ENCODE results near the gene CAMTA1. TPM values are rescaled to one million over a fixed set of nuclear protein-coding genes. Genes with fewer than 3 reads are reported as not detected.

CAMTA1 gene
- total and polyA plus RNA-seq, 2 experiments from 2014 or later = 89.0 to 145 TPM

GRCh38 chr1:7636795-7637526, 851.7 kb downstream of the CAMTA1 start:
- Histone ChIP-seq H3K4me1 (ENCODE audit: insufficient read depth) (no peaks in the 10 kb centered on the region), H4K20me1 (ENCODE audit: insufficient read depth, poor library complexity, severe bottlenecking) (no peaks in the 10 kb centered on the region), H3K36me3 (replicated peaks; ENCODE audit: insufficient read depth, low read depth) (no peaks in the 10 kb centered on the region), H3K27ac (no peak overlapping the region), H3K27me3 (no peaks in the 10 kb centered on the region), H3K9me2 (replicated peaks; ENCODE audit: insufficient read depth) (no peaks in the 10 kb centered on the region), H2AFZ (no peak overlapping the region), H3K9me3 (ENCODE audit: low read depth) (no peaks in the 10 kb centered on the region), H3K4me2 (no peak overlapping the region), H3K79me2 (no peaks in the 10 kb centered on the region), H3K4me3 (no peak overlapping the region)
- WGBS (ENCODE audit: low lambda C conversion rate, missing lambda C conversion rate) = 83% methylated on average over 13 of the region's 16 CpGs
- no peak for TF ChIP-seq EZH2phosphoT487 (IDR thresholded peaks at IDR 0.05; ENCODE audit: low read depth, severe bottlenecking, unreplicated experiment)
- TF ChIP-seq EZH2 (IDR thresholded peaks at IDR 0.05; ENCODE audit: borderline replicate concordance) = no peak
- no peak for TF ChIP-seq CTCF (IDR thresholded peaks at IDR 0.05; ENCODE audit: poor library complexity)
- DNase-seq (ENCODE audit: low spot score) = no peak

- 71% methylated on average over 8 of the region's 8 CpGs for WGBS (ENCODE audit: low lambda C conversion rate, missing lambda C conversion rate)
These were observed 852.8 kb downstream of the CAMTA1 start for GRCh38 chr1:7638078-7638477.

DNA sequence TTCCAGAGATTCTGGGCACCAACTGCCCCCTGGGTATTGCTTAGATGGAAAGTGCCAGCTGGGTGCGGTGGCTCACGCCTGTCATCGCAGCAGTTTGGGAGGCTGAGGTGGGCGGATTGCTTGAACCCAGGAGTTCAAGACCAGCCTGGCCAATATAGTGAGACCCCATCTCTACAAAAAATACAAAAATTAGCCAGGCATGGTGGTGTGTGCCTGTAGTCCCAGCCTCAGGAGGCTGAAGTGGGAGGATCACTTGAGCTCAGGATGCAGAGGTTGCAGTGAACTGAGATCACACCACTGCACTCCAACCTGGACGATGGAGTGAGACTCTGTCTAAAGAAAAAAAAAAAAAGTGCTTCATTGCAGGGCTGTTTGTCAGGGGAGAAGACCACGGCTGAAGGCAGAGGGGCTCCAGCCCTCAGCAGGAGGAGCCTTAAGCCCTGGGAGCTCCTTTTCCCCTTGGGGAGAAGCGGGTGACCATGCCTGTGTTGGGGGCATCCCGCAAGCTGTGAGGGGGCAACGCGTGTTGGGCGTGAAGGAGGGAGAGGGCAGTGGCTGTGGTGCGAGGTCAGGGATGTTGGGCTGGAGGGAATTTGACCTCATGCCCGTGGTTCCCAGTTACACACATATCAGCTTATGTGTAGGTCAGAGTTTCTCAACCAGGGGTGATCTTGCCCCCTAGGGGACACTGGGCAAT, 854.3 kb downstream of the CAMTA1 start:
- WGBS (ENCODE audit: low lambda C conversion rate, missing lambda C conversion rate) = 91% methylated on average over 13 of the region's 13 CpGs
- no peak for DNase-seq (ENCODE audit: low spot score)
- Histone ChIP-seq H3K9me2 (replicated peaks; ENCODE audit: insufficient read depth) (no peaks in the 10 kb centered on the region), H3K27me3 (no peaks in the 10 kb centered on the region), H3K4me2 (no peak overlapping the region), H3K27ac (no peak overlapping the region), H3K79me2 (no peaks in the 10 kb centered on the region), H3K36me3 (replicated peaks; ENCODE audit: insufficient read depth, low read depth) (no peaks in the 10 kb centered on the region), H3K4me3 (no peak overlapping the region), H3K9me3 (ENCODE audit: low read depth) (no peaks in the 10 kb centered on the region), H3K4me1 (ENCODE audit: insufficient read depth) (peaks cover 9% of the 10 kb centered on the region), H2AFZ (no peak overlapping the region), H4K20me1 (ENCODE audit: insufficient read depth, poor library complexity, severe bottlenecking) (no peaks in the 10 kb centered on the region)
- TF ChIP-seq EZH2phosphoT487 (IDR thresholded peaks at IDR 0.05; ENCODE audit: low read depth, severe bottlenecking, unreplicated experiment) (no peak), EZH2 (IDR thresholded peaks at IDR 0.05; ENCODE audit: borderline replicate concordance) (no peak), CTCF (IDR thresholded peaks at IDR 0.05; ENCODE audit: poor library complexity) (no peak)

More at GRCh38 chr1:7638078-7638477, 852.8 kb downstream of the CAMTA1 start:
- Histone ChIP-seq H2AFZ (no peak overlapping the region), H3K79me2 (no peaks in the 10 kb centered on the region), H3K4me1 (ENCODE audit: insufficient read depth) (peaks cover 6% of the 10 kb centered on the region), H3K4me2 (no peak overlapping the region), H3K9me2 (replicated peaks; ENCODE audit: insufficient read depth) (no peaks in the 10 kb centered on the region), H4K20me1 (ENCODE audit: insufficient read depth, poor library complexity, severe bottlenecking) (no peaks in the 10 kb centered on the region), H3K36me3 (replicated peaks; ENCODE audit: insufficient read depth, low read depth) (no peaks in the 10 kb centered on the region), H3K27ac (no peak overlapping the region), H3K27me3 (no peaks in the 10 kb centered on the region), H3K9me3 (ENCODE audit: low read depth) (no peaks in the 10 kb centered on the region), H3K4me3 (no peak overlapping the region)
- DNase-seq (ENCODE audit: low spot score) = no peak
- no peak for TF ChIP-seq CTCF (IDR thresholded peaks at IDR 0.05; ENCODE audit: poor library complexity)
- TF ChIP-seq EZH2phosphoT487 (IDR thresholded peaks at IDR 0.05; ENCODE audit: low read depth, severe bottlenecking, unreplicated experiment) = no peak
- TF ChIP-seq EZH2 (IDR thresholded peaks at IDR 0.05; ENCODE audit: borderline replicate concordance) = no peak

Data from hepatocyte (in vitro differentiated cells).